C4-2B (cell line): ENCODE results near the gene TTC32.

Experiments
- H3K27ac ChIP-seq: fragments of 450-650 bp; 2 replicates; pipeline ENCODE4 v1.5.1; 2017
- CTCF ChIP-seq: fragments of 450-650 bp; conservative IDR thresholded peaks from 2 replicates; pipeline ENCODE4 v1.5.1; 2017; ENCODE audit warnings: mild to moderate bottlenecking
- ZFX ChIP-seq: fragments of 450-650 bp; IDR thresholded peaks from 2 replicates; pipeline ENCODE4 v1.6.1; 2017

The TTC32 gene

GRCh38 chr2:19861813-19862212 is 40.0 kb downstream of the TTC32 start:
- no peak for TF ChIP-seq ZFX
- no peak for TF ChIP-seq CTCF
- H3K27ac ChIP-seq, result no peak overlapping the region

- no peak overlapping the region for H3K27ac ChIP-seq
These were observed 41.8 kb downstream of the TTC32 start for GRCh38 chr2:19860022-19860421.

GRCh38 chr2:19859565-19859964 is 42.2 kb downstream of the TTC32 start:
- TF ChIP-seq CTCF, result no peak
- TF ChIP-seq ZFX, result no peak
- no peak overlapping the region for H3K27ac ChIP-seq

More at GRCh38 chr2:19860022-19860421, 41.8 kb downstream of the TTC32 start:
- TF ChIP-seq CTCF (no peak), ZFX (no peak)

GRCh38 chr2:19857806-19858205 is 44.0 kb downstream of the TTC32 start:
- no peak for TF ChIP-seq ZFX
- TF ChIP-seq CTCF, result no peak
- no peak overlapping the region for H3K27ac ChIP-seq

- TF ChIP-seq ZFX, result no peak
- no peak for TF ChIP-seq CTCF
- no peak overlapping the region for H3K27ac ChIP-seq
These were observed 44.7 kb downstream of the TTC32 start for GRCh38 chr2:19857100-19857499.

GRCh38 chr2:19855542-19856431 is 46.0 kb downstream of the TTC32 start:
- TF ChIP-seq ZFX (no peak), CTCF (no peak)
- H3K27ac ChIP-seq, result no peak overlapping the region
